ENCODE measurements around the gene PLCG2.

PLCG2 gene

DNA sequence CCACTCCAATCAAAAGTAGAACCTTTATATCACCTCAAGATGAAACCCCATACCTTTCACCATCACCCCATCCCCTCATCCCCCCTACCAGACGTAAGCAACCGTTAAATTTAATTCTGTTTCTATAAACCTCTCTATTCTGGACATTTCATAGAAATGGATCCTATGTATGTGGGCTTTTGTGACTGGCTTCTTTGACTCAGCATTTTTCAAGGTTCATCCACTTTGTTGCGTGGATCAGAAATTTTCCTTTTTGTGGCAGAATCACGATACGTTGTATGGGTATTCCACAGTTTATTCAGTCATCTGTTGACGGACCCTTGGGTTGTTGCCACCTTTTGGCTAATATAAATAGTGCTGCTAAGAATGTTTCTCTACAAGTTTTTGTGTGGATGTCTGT lies 8.6 kb downstream of the PLCG2 start:
- H3K9me3 ChIP-seq (ENCODE audit: control insufficient read depth, low read length) = no peaks in the 10 kb centered on the region
- no peak overlapping the region for H3K4me3 ChIP-seq (ENCODE audit: insufficient read depth, low read depth, low read length, poor library complexity, severe bottlenecking)
- H3K27ac ChIP-seq (ENCODE audit: insufficient read depth, low read length, poor library complexity, severe bottlenecking) = no peak overlapping the region
- no peaks in the 10 kb centered on the region for H3K36me3 ChIP-seq (ENCODE audit: control insufficient read depth, insufficient read depth, low read length)
- H3K4me1 ChIP-seq (ENCODE audit: control insufficient read depth, insufficient read depth, low read length, poor library complexity, severe bottlenecking) = no peaks in the 10 kb centered on the region
- DNase-seq = no peak
- no peaks in the 10 kb centered on the region for H3K27me3 ChIP-seq (replicated peaks; ENCODE audit: control insufficient read depth, insufficient read depth, low read length, poor library complexity, severe bottlenecking)

GRCh38 chr16:81790277-81790676 lies 11.2 kb downstream of the PLCG2 start:
- Histone ChIP-seq H3K27me3 (replicated peaks; ENCODE audit: control insufficient read depth, insufficient read depth, low read length, poor library complexity, severe bottlenecking) (no peaks in the 10 kb centered on the region), H3K36me3 (ENCODE audit: control insufficient read depth, insufficient read depth, low read length) (no peaks in the 10 kb centered on the region), H3K4me1 (ENCODE audit: control insufficient read depth, insufficient read depth, low read length, poor library complexity, severe bottlenecking) (no peaks in the 10 kb centered on the region), H3K9me3 (ENCODE audit: control insufficient read depth, low read length) (no peaks in the 10 kb centered on the region), H3K4me3 (ENCODE audit: insufficient read depth, low read depth, low read length, poor library complexity, severe bottlenecking) (no peak overlapping the region), H3K27ac (ENCODE audit: insufficient read depth, low read length, poor library complexity, severe bottlenecking) (no peak overlapping the region)
- no peak for DNase-seq

GRCh38 chr16:81790830-81791435 lies 11.8 kb downstream of the PLCG2 start:
- Histone ChIP-seq H3K27ac (ENCODE audit: insufficient read depth, low read length, poor library complexity, severe bottlenecking) (no peak overlapping the region), H3K27me3 (replicated peaks; ENCODE audit: control insufficient read depth, insufficient read depth, low read length, poor library complexity, severe bottlenecking) (no peaks in the 10 kb centered on the region), H3K4me3 (ENCODE audit: insufficient read depth, low read depth, low read length, poor library complexity, severe bottlenecking) (no peak overlapping the region), H3K4me1 (ENCODE audit: control insufficient read depth, insufficient read depth, low read length, poor library complexity, severe bottlenecking) (no peaks in the 10 kb centered on the region), H3K9me3 (ENCODE audit: control insufficient read depth, low read length) (no peaks in the 10 kb centered on the region), H3K36me3 (ENCODE audit: control insufficient read depth, insufficient read depth, low read length) (no peaks in the 10 kb centered on the region)
- DNase-seq = no peak

DNA sequence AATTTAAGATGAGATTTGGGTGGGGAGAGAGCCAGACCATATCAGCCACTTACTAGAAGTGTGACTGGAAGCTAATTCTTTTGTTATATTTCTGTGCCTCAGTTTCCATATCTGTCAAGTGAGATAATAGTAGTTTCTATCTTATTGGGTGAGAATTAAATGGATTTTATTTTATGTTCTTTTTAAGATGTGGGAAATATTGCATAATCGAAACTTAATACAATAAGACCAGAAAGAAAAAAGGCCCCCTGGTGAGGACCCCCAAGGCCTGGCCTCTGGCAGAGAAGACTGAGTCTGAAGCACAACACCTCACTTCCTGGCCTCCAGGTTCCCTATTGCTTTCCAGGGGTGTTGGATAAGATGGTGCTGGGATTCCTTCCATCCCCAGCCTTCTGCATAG lies 13.7 kb downstream of the PLCG2 start:
- Histone ChIP-seq H3K27me3 (replicated peaks; ENCODE audit: control insufficient read depth, insufficient read depth, low read length, poor library complexity, severe bottlenecking) (no peaks in the 10 kb centered on the region), H3K36me3 (ENCODE audit: control insufficient read depth, insufficient read depth, low read length) (no peaks in the 10 kb centered on the region), H3K4me1 (ENCODE audit: control insufficient read depth, insufficient read depth, low read length, poor library complexity, severe bottlenecking) (no peaks in the 10 kb centered on the region)

DNA sequence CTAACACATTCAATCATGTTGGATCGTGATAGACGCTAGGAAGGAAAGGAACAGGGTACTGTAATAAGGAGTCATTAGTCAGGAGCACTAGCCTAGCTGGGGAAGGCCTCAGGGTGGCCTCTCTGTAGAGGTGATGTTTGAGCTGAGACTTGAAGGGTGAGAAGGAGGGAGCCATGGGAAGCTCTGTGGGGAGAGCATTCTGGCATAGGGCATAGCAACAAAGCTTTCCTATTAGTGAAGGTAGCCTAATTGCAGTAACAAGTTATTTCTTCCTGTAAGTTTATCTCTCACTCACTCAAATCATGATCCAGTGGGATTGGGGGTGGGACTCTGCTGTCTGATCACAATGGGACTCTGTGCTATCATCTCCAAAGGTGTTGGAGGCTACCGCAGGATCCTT lies 16.1 kb downstream of the PLCG2 start:
- no peak for DNase-seq
- H3K9me3 ChIP-seq (ENCODE audit: control insufficient read depth, low read length) = no peaks in the 10 kb centered on the region
- H3K4me3 ChIP-seq (ENCODE audit: insufficient read depth, low read depth, low read length, poor library complexity, severe bottlenecking) = no peak overlapping the region
- H3K4me1 ChIP-seq (ENCODE audit: control insufficient read depth, insufficient read depth, low read length, poor library complexity, severe bottlenecking) = no peaks in the 10 kb centered on the region
- H3K27me3 ChIP-seq (replicated peaks; ENCODE audit: control insufficient read depth, insufficient read depth, low read length, poor library complexity, severe bottlenecking) = no peaks in the 10 kb centered on the region
- no peak overlapping the region for H3K27ac ChIP-seq (ENCODE audit: insufficient read depth, low read length, poor library complexity, severe bottlenecking)
- H3K36me3 ChIP-seq (ENCODE audit: control insufficient read depth, insufficient read depth, low read length) = no peaks in the 10 kb centered on the region

More for the DNA sequence above, 13.7 kb downstream of the PLCG2 start:
- H3K4me3 ChIP-seq (ENCODE audit: insufficient read depth, low read depth, low read length, poor library complexity, severe bottlenecking) = no peak overlapping the region
- H3K9me3 ChIP-seq (ENCODE audit: control insufficient read depth, low read length) = no peaks in the 10 kb centered on the region
- no peak for DNase-seq
- H3K27ac ChIP-seq (ENCODE audit: insufficient read depth, low read length, poor library complexity, severe bottlenecking) = no peak overlapping the region

- Histone ChIP-seq H3K4me1 (ENCODE audit: control insufficient read depth, insufficient read depth, low read length, poor library complexity, severe bottlenecking) (no peaks in the 10 kb centered on the region), H3K27ac (ENCODE audit: insufficient read depth, low read length, poor library complexity, severe bottlenecking) (no peak overlapping the region), H3K36me3 (ENCODE audit: control insufficient read depth, insufficient read depth, low read length) (no peaks in the 10 kb centered on the region)
These were observed 16.9 kb downstream of the PLCG2 start for GRCh38 chr16:81796035-81796434.

GRCh38 chr16:81796583-81797346 lies 17.7 kb downstream of the PLCG2 start:
- no peaks in the 10 kb centered on the region for H3K9me3 ChIP-seq (ENCODE audit: control insufficient read depth, low read length)
- no peak for DNase-seq
- no peaks in the 10 kb centered on the region for H3K4me1 ChIP-seq (ENCODE audit: control insufficient read depth, insufficient read depth, low read length, poor library complexity, severe bottlenecking)
- no peaks in the 10 kb centered on the region for H3K36me3 ChIP-seq (ENCODE audit: control insufficient read depth, insufficient read depth, low read length)
- no peak overlapping the region for H3K27ac ChIP-seq (ENCODE audit: insufficient read depth, low read length, poor library complexity, severe bottlenecking)
- no peaks in the 10 kb centered on the region for H3K27me3 ChIP-seq (replicated peaks; ENCODE audit: control insufficient read depth, insufficient read depth, low read length, poor library complexity, severe bottlenecking)
- no peak overlapping the region for H3K4me3 ChIP-seq (ENCODE audit: insufficient read depth, low read depth, low read length, poor library complexity, severe bottlenecking)

More at GRCh38 chr16:81796035-81796434, 16.9 kb downstream of the PLCG2 start:
- no peaks in the 10 kb centered on the region for H3K27me3 ChIP-seq (replicated peaks; ENCODE audit: control insufficient read depth, insufficient read depth, low read length, poor library complexity, severe bottlenecking)
- H3K4me3 ChIP-seq (ENCODE audit: insufficient read depth, low read depth, low read length, poor library complexity, severe bottlenecking) = no peak overlapping the region
- no peaks in the 10 kb centered on the region for H3K9me3 ChIP-seq (ENCODE audit: control insufficient read depth, low read length)
- DNase-seq = no peak

GRCh38 chr16:81797443-81797842 lies 18.4 kb downstream of the PLCG2 start:
- no peak overlapping the region for H3K4me3 ChIP-seq (ENCODE audit: insufficient read depth, low read depth, low read length, poor library complexity, severe bottlenecking)
- no peak for DNase-seq
- no peak overlapping the region for H3K27ac ChIP-seq (ENCODE audit: insufficient read depth, low read length, poor library complexity, severe bottlenecking)
- H3K9me3 ChIP-seq (ENCODE audit: control insufficient read depth, low read length) = no peaks in the 10 kb centered on the region
- no peaks in the 10 kb centered on the region for H3K36me3 ChIP-seq (ENCODE audit: control insufficient read depth, insufficient read depth, low read length)
- no peaks in the 10 kb centered on the region for H3K27me3 ChIP-seq (replicated peaks; ENCODE audit: control insufficient read depth, insufficient read depth, low read length, poor library complexity, severe bottlenecking)
- no peaks in the 10 kb centered on the region for H3K4me1 ChIP-seq (ENCODE audit: control insufficient read depth, insufficient read depth, low read length, poor library complexity, severe bottlenecking)

DNA sequence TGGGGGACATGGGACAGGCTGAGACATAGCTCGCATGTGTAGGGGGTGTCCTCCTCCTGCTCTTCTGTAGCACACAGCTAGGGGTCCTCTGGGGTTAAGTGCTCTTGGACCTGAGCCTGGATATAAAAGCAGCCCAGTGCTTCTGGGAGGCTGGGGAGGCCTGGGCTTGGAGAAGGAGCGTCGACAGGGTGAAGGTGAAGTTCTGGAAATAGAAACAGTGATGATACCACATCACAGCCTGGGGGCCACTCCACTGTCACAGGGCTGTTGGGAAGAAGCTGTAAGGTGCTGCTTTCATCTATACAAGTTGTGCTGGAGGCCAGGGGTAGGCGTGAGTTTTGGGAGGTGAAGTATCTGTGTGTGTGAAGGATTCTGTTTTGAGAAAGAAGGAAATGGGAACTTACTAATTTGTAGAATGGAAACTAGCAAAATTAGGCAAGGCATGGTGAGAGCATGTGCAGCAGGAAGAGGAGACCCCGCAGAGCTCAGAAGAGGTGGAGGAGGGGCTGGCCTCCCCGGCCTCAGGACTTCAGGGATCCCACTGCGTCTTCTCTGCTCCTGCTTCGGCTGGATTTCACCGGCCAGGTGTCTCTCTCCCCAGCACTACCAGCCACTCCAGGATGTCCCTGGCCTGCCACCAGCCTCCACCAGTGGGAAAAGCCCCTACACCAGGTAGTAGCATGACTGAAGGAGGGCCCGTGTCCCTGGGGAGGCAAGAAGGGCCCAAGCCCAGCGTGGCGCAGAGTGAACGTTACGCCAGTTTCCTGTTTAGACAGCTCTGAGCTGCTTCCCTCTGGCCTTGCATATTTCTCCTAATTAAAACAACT lies 19.4 kb downstream of the PLCG2 start:
- no peak for DNase-seq
- H3K4me3 ChIP-seq (ENCODE audit: insufficient read depth, low read depth, low read length, poor library complexity, severe bottlenecking) = no peak overlapping the region
- H3K36me3 ChIP-seq (ENCODE audit: control insufficient read depth, insufficient read depth, low read length) = no peaks in the 10 kb centered on the region
- H3K4me1 ChIP-seq (ENCODE audit: control insufficient read depth, insufficient read depth, low read length, poor library complexity, severe bottlenecking) = no peaks in the 10 kb centered on the region
- H3K27ac ChIP-seq (ENCODE audit: insufficient read depth, low read length, poor library complexity, severe bottlenecking) = no peak overlapping the region
- no peaks in the 10 kb centered on the region for H3K9me3 ChIP-seq (ENCODE audit: control insufficient read depth, low read length)
- no peaks in the 10 kb centered on the region for H3K27me3 ChIP-seq (replicated peaks; ENCODE audit: control insufficient read depth, insufficient read depth, low read length, poor library complexity, severe bottlenecking)

DNA sequence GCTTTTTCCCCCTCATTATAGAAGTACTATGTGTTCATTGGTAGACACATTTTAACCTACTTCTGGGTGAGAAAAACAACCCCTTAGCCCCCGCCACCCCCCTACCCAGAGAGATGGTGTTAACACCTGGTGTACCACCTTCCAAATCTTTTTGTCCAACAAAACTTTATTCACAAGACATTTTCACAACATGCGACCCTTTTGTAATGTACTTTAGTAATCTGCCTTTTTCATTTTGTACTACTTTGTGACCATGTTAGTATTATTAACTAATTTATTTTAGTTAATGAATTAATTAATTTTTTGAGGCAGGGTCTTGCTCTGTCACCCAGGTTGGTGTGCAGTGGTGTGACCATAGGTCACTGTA lies 20.0 kb downstream of the PLCG2 start:
- Histone ChIP-seq H3K9me3 (ENCODE audit: control insufficient read depth, low read length) (no peaks in the 10 kb centered on the region), H3K4me1 (ENCODE audit: control insufficient read depth, insufficient read depth, low read length, poor library complexity, severe bottlenecking) (no peaks in the 10 kb centered on the region), H3K4me3 (ENCODE audit: insufficient read depth, low read depth, low read length, poor library complexity, severe bottlenecking) (no peak overlapping the region), H3K27me3 (replicated peaks; ENCODE audit: control insufficient read depth, insufficient read depth, low read length, poor library complexity, severe bottlenecking) (no peaks in the 10 kb centered on the region), H3K36me3 (ENCODE audit: control insufficient read depth, insufficient read depth, low read length) (no peaks in the 10 kb centered on the region), H3K27ac (ENCODE audit: insufficient read depth, low read length, poor library complexity, severe bottlenecking) (no peak overlapping the region)
- DNase-seq = no peak

Measured in effector memory CD4-positive, alpha-beta T cell (primary cell).